ENCODE results near the gene PKIG.

GRCh38 chr20:44581515-44581914 is 864 bp upstream of the PKIG start:
- TF ChIP-seq CTCF (IDR thresholded peaks at IDR 0.05) (no peak), POLR2A (IDR thresholded peaks at IDR 0.05) (no peak), POLR2AphosphoS5 (IDR thresholded peaks at IDR 0.05) (no peak)
